Muscle of arm (tissue), 12 donors: ENCODE results near the gene FNDC11. TPM values are rescaled to one million over a fixed set of nuclear protein-coding genes. Genes with fewer than 3 reads are reported as not detected.

Experiments
- DNase-seq: peaks from one replicate; pipeline ENCODE4 v3.0.0-alpha.2; 2013
- polyA plus RNA-seq, 12 donors: library from polyadenylated mRNA; unstranded; fragments of 120-200 nt; gene quantifications; one replicate each; pipeline ENCODE4 v1.2.1, GENCODE V29; 2013; ENCODE audit not compliant: insufficient read length in 12 of 12

Gene FNDC11
- polyA plus RNA-seq, 12 donors: 0.07 to 0.81 (median 0.17) TPM; not detected in 4

DNA sequence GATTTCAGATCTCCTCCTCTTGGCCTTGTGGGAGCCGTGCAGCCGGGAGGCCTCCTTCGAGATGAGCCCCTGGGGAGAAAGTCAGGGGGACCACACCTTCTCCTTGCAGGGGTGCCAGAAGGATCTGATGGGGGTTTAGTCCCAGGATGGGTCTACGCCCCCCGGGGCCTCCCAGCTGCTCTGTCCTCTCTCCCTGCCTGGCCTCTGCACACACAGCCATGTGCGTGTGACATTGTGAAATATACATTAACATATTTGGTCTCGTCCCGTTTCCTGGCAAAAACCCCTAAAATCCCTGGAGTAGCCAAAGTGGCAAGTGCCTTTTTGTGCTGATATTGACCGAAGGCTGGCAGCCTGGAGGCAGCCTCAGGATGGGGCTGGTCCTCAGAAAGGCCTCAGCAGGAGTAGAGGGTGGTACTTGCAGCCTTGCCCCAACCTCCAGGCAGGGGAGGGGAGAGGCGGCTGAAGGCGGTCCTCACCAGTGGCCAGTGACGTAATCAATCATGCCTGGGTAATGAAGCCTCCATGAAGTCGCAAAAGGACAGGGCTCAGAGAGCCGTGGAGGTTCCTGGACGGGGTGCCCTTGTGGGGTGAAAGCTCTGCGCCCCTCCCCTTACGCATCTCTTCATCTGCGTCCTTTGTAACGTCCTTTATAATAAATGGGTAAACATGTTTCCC lies 25.2 kb downstream of the FNDC11 start:
- DNase-seq: no peak

DNA sequence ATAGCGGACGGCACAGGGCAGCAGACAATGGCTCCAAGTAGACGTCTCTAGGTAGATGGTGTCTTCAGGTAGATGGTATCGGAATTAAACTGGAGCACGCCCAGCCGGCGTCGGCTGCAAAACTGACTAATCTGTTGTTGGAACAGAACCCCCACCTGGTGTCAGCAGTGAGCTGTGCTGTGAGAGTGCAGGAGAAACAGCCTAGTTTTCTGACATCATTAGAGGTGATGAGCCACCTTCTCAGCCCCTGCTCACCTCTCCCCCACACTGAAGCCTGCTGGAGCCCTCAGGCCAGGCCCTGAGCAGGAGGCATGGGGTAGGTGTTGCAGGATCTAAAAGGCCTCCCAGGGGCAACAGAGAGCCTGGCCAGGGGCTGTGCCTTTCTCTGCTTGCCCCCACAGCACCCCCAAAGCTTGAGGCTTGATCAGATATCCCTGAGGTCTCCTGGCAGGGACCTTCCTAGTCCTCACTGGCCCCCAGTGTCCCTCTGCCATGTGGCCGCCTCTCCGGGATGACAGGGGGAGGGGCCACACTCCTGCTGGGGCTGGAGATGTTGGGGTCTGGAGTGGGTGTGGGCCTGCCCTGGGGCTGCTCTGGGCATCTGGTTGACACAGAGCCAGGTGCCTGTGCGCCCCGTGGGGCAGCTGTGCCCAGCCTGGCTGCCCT lies 27.0 kb downstream of the FNDC11 start:
- DNase-seq: no peak

DNA sequence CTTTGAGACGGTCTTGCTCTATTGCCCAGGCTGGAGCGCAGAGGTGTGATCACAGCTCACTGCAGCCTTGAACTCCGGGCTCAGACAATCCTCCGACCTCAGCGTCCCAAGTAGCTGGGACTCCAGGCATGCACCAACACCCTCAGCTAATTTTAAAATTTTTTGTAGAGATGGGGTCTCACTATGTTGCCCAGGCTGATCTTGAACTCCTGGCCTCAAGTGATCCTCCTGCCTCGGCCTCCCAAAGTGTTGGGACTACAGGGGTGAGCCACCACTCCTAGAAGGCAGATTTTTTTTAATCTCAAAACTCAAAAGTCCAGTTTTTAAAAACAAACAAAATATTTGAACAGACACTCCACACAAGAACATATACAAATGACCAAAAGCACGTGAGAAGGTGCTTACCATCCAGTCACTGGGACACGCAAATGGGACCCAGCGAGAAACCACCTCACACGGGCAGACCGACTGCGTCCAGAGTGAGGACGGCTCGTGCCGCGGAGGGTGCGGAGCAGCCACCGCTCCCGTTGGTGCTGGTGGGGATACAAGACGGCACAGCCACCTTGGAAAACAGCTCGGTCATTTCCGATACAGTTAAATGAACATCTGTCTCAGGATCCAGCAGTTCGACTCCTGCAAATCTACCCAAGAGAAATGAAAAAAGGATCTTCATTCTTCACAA lies 28.6 kb downstream of the FNDC11 start:
- no peak for DNase-seq

DNA sequence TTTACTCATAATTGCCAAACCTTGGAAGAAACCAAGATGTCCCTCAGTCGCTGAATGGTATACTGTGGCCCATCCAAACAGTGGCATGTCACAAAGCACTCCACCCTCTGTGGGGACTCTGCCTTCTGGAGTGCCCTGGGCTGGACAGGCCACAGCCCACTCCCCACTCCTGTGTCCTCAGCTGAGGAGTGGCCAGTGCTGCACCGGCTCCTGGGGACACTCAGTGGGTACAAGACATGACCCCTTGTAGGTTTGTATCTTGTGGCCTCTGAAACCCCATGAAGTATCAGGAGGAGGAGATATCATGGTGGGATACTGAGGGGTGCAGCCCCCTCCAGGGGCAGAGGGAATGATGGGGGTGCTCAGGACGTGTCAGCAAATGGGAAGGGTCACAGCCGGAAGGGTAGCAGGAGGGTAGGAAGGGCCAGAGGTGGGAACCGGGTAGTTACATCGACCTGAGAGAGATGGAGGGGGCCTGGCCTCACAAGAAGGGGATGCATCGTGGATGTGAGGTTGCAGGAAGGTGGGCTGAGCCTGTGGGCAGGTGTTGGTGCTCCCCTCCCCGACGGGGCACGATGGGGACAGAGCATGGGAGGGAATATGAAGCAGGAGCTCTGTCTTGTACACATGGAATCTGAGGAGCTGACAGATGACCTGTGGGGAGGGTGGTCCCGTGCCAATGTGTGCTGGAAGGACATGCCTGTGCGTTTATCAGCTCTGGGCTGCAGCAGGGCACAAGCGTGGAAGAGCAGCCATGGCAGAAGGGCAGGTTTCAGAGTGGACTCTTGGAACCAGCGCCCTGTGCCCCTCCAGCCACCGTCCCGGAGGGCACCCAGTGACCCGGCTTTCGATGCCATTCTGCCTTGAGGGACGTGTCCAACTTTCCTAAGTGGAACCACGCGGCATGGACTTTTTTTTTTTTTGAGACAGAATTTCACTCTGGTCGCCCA lies 31.9 kb downstream of the FNDC11 start:
- DNase-seq: no peak

DNA sequence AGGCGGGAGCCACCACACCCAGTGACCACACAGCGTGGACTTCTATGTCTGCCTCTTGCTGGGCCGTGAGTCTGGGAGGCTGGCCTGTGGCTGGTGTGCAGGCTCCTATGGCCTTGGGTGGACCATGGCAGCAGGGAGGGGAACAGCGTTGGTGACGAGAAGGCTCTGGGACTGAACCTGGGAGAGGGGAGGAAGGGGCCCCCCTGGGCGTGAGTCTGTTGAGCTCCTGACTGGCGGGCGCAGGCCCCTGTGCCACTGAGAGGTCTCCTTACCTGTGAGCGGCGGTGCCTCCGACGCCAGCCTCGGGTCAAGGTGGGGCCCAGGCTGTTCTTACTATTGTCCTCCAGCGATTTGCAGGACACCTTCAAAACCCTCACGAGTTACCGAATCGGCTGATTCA lies 32.8 kb downstream of the FNDC11 start:
- no peak for DNase-seq

DNA sequence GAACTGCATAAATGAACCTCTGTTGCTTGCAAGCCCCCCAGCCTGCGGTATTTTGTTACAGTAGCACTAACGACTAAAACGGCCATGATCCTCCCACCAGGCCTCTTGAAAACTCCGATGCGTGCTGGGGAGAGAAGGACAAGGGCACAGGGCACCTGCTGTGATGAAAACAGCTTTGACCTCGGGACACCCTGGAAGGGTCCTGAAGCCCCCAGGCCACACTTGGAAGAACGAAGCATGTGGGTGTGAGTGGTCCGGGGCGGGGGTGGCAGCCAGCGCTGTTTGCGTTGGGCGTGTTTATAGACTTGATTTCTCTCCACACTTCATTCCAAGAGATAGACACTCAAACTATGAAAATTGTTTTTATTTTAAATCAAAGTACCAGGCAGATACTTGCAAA lies 33.3 kb downstream of the FNDC11 start:
- no peak for DNase-seq

DNA sequence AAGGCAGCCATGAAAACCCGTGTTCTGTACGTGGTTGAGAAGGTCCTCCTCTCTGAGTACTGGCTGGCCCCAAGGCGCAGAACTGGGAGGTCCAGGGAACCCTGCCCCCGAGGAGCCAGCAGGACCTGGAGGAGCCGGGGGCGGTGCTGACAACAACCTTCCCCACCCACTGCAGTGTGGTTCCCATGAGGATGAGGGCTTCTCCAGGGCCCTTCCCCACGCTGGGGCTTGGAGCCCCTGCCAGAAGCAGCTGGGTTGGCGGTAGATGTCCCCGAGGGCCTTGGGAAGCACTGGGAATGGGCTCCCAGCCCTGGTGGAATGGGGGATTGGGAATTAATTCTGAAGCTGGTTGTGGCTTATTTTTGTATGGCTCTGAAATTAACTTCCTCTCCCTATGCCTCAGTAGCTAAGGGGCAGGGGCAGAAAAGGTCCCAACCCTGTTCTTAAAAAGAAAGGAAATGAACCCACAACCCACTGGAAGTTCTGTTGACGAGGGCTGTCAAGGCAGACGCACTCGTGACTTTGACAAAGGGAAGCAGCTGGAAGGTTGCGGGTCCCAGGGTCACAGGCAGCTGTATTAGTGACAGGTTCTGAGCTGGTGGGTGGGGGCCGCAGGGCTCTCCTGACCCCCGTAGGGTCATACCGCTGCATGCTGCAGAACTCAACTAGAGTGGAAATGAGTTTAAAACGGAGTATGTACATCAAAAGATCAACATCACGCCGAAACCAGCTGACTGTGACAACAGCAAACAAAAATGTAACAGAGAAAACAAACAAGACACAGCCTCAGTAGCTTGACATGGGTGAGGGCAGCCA lies 34.0 kb downstream of the FNDC11 start:
- DNase-seq: no peak

DNA sequence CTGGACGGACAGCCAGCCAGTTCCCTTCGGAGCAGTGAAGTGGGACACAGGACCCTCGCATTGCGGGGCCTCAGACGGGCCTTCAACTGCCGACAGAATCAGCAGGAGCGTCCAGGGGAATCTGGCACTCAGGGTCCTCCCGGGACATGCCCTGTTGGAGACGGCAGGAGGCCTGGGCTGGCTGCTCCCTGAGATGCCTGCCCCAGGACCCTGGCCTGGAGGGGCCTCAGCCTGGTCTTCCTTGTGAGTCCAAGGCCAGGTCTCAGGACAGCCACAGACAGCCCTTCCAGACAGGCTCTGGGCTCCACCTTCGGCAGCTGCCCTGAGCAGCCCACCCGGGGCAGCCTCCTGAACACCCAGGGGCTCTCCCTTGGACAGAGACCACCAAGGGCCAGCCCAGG lies 34.7 kb downstream of the FNDC11 start:
- DNase-seq: no peak

DNA sequence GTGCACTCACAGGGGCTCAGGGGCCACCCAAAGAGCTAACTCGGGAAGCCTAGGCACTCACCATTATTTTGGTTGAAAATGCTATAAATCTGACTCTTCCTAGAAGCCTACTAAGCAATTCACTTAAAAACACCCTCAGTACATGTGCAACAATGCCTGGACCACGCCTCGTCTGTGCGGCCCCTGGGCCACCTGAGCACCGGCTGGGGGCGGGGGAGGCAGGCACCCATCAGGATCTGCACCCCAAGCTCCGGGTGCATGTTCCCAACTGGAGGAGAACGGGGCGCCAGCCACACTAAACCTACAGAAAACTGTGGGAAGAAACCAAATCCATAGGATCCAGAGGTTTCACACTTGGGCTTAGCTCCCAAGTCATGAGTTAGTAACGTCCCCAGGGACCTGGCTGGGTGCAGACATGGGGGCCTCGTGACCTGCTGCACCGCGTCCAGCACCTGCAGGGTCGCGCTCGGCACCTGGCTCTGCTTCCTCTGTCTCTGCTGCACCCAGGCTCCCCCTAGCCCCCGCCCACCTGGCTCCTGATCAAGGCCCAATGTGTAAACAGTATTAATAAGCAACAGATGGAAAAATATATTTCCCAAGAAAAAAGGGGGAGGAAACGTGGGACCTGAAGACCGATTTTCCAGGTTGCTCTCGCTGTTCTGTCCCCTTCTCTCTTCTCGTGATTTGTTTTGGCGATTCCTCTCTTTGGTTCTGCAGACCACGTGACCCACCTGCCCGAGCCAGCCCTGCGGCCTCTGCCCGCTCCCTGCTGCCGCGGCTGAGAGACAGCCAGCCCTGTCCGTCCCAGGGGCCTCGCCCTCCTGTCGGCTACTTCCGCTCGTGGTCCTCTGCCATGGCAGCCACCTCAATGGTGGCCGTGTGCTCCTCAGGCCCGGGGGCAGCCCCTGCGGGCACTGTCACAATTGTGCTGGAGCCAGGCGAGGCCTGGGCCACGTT lies 35.6 kb downstream of the FNDC11 start:
- no peak for DNase-seq

DNA sequence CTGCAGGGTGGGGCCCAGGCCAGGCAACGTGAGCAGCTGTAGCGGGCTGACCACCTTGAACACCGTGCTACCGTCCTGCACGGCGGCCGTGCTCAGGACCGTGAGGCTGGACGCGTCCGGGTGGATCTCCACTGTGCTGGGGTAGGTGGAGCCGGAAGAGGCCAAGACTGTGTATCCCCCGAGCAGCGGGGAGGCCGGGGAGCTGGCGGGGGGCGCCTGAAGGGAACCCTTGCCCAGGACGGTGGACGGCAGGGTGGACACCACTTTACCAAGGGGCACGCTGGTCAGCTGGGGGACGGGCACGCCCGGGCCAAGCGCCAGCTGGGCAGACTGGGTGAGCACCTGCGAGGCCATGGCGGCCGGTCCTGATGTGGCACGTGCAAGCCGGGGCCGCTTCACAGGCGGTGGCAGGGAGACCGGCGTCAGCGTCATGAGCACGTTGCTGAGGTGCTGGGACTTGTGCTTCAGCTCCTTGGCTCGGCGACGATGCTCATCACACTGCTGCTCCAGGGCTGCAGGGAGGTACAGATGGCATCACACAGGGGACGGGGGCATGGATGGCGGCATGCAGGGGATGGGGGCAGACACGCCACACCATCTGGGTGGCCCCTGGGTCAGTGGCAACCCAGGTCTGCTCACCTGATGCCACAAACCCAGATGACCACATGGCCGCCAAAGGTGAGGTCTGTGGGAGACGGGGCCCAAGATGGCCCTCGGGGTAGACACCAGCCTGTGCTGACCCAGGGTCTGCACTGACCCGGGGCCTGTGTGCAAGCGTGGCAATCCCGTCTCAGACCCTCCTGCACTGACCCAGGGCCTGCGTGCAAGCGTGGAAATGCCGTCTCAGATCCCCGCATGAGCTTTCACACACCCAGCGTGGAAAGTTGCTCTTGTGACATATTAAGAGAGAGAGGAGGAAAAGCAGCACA lies 36.5 kb downstream of the FNDC11 start:
- DNase-seq: no peak

DNA sequence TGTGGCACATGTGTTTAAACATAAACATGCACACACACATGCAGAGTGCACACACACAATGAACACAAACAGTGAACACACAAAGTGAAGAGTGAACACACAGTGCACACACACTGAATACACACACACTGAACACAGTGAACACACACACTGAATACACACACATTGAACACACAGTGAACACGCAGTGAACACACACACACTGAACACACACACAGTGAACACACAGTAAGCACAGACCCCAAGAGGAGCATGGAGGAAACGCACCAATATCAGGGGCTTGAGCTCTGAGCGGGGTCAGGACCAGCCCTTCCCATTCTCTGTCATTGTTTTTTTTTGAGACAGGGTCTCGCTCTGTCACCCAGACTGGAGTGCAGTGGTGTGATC lies 37.2 kb downstream of the FNDC11 start:
- DNase-seq: no peak

DNA sequence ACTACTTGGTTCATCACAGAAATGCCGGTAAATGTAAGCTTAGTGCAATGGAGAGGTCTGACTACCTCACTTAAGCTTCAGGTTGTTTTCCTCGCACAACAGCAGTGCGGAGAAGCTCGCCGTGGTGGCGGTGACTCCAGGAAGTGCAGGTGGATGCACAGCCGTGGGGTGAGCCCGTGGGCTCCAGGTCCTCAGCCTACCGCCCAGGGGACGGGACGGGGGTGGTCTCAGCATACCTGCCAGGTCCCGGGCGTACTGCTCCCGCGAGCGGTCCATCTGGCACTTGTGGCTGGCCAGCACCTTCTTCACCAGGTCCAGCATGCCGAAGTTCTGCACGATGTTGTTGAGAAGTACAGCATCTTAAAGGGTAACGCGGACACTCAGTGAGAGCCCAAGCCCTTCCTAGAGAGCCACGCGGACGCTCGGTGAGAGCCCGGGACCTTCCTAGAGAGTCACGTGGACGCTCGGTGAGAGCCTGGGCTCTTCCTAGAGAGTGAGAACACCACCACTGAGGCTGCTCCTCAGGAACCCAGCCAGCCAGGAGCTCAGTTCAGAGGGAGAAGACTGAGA lies 37.9 kb downstream of the FNDC11 start:
- no peak for DNase-seq

DNA sequence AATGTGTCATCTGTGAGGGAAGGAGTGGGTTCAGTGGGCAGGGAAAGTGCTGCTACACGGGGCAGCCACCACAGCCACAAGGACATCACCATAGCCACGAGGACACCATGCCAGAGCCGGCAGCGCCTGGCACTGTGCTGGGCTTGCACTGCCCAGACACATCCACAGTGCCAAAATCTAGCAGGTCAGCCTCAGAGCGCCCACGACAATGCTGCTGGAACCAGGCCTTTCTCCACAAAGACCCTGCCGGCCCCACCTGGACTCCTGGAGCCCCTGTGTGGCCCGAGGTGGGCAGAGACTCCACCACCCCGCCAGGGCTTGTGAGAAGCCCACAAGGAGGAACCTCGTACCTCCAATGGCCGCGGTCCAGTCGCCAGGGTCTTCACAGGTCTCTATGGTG lies 38.7 kb downstream of the FNDC11 start:
- DNase-seq: no peak

DNA sequence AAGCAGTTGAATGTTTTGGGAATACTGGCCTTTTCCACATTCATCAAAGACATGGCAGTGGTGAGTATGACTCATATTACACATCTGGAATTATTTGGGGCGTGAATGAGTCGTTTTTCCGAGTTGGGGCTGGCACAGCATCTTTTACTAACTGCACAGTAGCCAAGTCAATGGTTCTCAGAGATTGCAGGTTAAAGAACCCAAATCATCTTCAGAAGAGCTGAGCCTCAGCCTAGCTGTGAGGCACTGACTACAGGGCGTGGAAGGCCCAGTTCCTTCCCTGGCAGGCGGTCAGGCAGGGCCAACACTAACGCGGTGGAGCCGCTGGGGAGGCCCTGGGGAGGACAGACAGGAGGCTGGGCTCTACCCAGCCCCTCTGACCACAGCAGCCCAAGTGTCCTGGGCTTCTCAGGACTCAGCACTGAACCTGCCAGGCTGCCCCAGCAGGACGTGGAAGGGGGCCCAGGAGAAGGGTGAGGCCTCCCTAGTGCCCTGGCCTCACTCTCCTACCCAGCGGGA lies 40.1 kb downstream of the FNDC11 start:
- DNase-seq: peak; percentile 59

DNA sequence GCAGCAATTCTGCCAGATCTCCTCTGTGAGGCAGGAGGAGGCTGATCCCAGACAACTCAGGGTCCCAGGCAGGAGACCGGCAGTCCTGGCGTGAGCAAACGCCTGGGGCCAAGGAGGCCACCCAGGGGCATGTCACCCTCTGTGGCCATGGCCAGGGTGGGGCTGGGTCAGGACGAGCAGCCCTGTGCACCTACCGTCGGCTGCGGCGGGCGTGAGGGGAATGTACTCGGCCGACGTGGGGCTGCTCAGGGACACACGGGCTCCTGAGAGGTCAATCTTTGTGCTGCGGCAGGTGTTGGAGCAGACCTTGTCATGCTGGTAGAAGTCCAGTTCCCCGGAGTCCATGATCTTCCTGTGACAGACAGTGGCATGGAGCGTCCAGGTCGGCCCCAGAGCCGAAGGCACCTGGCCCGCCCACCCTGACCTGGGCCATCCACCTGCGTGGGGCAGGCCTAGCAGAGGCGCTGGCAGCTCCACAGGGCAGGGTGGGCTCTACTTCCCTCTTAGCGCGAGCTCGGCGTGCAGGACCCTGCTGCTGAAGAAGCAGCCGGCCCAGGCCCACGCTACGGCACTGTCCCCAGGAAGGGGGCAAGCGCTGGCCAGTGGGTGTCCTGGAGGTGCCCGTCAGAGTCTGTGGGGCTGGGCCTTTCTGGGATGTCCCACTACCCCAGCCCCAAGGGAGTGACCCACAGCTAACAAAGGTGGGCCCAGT lies 41.6 kb downstream of the FNDC11 start:
- DNase-seq: no peak

DNA sequence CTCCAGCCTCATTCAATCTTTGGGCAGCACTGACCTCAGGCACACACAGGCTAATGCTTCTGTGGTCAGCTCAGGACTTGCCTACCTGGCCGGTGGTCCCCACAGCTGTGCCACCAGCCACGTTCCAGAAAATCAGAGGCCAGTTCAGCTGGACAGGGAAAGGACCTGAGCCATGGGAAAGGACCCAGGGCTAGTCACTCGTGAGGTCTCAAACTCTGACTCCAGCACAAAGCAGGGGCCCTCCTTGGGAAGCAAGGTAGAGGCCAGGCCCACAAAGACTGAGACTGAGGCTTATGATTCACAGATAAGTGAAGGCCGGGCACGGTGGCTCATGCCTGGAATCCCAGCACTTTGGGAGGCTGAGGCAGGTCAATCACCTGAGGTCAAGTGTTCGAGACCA lies 42.5 kb downstream of the FNDC11 start:
- no peak for DNase-seq

DNA sequence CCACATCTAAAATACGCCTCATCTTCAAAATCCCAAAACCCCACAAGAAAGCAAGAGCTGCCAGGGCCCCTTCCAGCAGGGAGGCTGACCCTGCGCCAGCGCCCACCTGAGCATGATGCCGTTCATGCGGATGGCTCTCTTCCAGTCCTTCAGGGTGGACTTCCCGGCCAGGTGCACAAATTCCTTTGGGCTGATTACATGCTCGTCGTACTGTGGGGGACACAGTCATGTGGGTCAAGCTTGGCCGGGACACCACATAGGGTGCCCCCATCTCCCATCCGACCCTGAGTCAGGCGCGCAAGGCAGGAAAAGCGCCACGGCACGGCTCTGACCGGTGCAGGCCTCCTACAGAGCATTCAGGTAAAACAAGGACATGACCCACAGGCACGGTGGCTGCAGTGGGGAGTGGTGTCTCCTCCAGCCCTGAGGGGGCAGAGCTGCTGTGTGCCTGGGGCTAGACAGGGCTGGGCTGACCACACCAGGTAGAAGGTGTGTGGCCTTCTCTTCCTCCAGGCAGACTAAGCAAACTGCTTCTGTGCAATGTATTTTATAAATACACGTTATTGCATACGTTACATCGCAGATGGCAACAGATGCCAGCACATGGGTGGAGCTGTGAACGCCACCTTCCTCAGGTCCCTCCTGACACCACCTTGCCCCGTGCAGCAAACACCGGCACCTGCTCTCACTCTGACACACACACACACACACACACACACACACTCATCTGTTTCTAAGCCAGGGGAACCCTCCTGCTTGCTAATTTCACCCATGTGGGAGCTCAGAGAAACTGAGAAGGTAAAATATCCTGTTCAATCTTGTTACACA lies 43.9 kb downstream of the FNDC11 start:
- DNase-seq: no peak
